GM19463 (cell line): ENCODE measurements around the gene GABRG3.

Experiments
- ATAC-seq: cut with Tn5 transposase; IDR thresholded peaks from one replicate; pipeline ENCODE4 v1.9.1; 2021; ENCODE audit warnings: mild to moderate bottlenecking, moderate library complexity; ENCODE audit not compliant: unreplicated experiment

The GABRG3 gene

DNA sequence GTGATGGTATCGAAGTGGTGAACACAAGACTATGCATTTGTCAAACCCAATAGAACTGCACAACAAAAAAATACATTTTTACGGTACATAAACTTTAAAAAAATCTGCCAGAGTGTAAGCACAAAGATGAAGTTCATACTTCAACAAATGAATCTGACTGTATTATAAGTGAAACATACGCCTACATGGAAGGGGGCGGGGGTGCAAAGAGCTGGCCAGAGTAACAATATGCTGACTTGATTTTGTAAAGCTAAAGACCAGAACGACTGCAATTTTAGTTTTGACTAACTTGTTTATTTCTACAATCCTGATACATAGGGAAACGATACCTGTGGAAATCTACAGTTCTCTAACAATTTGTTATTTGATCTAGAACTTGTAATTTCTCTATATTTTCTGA is 426.0 kb downstream of the GABRG3 start:
- ATAC-seq: no peak

DNA sequence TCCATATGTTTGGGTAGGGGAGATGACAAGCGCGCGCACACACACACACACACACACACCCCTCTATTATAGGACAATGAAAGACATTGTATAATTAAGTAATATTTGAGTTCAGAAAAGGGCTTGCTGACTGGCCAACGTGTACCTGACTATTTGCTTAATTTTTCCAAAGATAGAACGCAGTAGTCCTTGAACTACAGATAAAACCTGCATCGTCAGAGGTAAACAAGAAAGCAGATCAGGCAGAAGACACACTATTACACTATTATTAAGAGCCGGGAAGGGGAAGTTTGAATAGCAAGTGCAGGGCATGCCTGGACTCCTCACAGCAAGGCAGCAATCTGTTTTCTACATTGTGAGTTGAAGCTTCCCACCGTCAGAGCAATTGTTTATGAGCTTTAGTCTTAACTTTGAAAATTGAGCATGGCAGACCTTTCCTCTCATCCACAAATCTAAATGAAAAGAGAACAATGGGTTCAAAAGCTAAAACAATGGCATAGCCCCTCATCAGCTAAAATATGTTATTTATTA is 427.7 kb downstream of the GABRG3 start:
- no peak for ATAC-seq

DNA sequence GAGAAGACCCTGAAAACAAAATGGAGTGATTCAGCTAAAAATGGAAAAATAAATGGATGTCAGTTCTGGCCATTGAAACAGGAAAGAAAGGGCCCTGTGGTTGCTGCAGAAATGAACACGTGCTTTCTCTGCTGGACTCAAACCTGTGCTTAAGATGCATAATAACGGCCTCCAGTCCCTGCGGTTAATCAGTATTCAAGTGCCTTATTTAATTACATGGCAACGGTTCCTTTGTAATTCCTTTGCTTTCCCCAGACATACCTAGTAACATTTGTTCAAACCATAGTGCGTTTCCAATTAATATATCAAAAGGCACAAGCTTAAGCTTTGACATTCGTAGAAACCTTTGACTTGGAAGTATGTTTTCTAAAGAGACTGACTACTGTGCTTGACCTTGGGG is 428.3 kb downstream of the GABRG3 start:
- ATAC-seq: no peak

DNA sequence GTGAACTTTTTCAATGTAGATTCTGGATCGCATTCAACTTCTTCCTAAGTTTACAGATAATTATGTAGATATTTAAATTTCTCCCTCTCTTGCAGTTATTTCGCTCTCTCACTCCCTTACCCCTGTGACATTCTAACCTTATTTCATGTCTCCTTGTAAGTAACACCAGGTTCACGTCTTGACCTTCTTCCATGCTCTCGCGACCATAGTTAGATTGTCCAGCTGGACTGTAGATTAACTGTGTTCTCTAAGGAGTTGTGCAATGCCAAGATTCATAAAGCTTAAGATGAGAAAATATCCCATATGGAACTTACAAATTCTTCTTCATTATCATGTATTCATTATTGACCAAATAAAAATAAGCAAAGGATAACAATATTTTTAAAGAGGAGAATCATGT is 430.5 kb downstream of the GABRG3 start:
- no peak for ATAC-seq

DNA sequence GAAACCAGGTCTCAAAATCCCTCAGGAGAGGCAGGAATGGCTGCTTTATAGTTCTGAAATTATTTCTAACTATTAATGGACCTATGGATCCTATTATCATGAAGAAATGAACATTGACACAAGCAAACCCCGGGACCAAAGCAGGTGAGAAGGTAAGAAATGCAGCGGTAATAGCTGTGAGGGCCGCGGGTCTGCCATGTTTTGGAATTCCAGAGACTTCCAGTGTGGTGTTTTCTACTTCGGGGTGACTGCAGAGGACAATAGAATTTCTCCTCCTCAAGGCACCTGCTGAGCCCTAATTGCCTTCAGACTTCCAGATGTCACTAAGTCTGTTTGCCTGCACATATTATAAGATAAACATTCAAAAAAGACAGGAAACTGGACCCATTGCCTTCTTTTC is 437.4 kb downstream of the GABRG3 start:
- no peak for ATAC-seq

DNA sequence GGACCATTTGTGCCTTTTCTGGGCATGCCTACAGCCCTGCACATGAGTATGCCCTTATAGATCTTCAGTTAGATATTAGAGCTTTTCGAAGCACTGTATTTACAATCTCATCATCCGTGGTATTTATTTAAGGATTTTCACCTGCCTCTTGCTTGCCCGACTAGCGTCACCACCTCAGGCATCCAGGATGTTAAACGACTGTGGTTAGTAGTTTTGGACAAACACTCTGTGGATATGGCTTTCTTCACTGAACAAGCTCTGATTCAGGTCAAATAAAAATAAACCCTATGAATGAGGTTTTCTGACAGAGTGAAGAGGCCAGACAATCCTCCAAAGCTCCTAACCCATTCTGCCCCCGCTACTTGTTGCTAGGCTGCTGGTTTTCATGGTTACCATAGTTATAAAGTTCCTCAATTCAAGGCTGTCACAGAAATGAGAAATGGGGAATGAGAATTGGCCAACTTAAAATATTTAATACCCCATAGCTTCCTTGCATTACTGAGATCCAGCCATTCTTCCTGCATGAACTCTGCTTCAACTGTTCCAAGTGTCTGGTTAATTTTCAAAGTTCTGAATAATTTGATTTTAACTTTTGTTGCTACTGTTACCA is 440.1 kb downstream of the GABRG3 start:
- ATAC-seq: no peak

DNA sequence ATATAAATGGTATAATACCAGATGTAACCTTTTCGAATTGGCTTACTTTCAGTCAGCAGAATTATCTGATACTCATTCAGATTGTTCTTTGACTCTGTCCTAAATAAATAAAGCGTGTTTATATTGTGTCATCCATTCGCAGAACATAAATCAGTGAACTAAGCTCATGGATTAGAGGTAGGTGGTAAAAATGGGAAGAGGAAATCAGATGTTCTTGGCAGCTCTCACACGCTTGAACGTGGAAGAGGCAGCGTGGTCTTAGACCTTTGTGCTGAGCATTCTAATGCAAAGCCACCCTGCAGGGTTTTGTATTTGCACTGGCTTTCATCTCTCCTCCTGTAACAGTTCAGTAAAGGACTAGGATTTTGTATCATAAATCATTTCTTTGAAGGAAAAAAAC is 441.4 kb downstream of the GABRG3 start:
- no peak for ATAC-seq

DNA sequence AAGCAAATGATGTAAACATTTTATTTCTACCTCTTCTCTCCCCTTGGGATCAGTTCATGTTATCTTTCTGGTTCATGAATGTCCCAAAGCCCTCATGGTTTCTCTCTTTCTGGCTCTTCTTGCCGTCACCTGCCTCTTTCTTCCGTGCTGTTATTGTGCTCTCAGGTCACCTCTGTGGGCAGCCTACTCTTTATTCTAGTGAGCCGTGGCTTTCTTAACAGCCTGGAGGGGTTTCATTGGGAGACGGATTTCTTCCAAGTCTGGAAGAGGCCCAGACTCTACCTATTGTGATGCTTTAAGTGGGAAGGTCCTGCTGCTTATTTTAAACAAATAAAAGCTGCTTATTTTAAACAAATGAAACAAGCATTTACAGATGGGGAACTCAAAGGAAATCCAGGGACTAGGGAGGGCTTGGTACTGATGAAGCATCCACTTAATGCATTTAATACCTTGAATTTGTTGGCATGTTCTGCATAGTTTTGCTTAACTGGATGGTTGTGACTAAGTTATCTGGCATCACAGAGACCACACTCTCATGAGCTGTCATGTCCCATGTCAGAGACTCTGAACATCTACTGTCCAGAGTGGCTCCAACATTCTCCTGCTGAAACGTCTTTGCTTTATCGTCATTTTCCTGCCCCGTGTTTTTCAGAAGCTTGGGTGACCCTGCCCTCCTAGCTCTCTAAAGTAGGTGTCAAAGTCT is 443.3 kb downstream of the GABRG3 start:
- ATAC-seq: no peak

DNA sequence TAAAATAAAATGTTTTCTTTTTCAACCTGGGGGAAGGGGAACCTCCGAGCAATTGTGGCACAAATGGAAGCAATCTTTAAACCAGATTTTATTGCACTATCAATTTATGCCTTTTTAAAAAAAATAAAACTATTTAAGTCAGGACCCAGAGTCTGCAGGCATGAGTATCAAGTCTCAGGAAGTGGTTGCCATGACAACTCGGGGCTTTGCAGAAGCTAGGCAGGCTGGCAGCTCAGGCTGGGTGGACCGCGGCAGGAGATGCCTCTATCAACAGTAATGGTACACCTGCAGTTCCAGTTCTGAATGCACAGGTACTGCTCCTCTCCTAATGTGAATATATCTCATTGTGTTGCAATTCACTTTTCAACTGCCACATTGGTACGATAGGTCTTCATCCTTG is 447.7 kb downstream of the GABRG3 start:
- ATAC-seq: no peak

DNA sequence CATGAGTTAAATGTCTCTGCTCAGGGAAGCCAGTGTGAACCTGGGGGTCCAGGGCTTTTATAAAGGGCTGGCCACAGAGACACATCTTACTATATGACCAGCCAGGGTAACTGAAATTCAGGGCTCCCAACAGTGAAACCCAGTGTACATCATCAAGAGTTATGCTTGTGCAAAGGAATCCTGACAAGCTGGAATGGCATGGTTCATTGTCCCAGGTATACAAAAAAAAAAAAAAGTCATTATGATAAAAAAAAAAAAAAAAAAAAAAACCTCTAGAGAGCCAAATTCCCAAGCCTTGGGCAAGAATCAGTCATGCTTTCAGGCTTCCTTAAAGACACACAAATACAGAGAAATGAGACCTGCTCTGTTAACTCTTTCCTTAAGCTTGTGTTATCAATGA is 452.0 kb downstream of the GABRG3 start:
- ATAC-seq: no peak

DNA sequence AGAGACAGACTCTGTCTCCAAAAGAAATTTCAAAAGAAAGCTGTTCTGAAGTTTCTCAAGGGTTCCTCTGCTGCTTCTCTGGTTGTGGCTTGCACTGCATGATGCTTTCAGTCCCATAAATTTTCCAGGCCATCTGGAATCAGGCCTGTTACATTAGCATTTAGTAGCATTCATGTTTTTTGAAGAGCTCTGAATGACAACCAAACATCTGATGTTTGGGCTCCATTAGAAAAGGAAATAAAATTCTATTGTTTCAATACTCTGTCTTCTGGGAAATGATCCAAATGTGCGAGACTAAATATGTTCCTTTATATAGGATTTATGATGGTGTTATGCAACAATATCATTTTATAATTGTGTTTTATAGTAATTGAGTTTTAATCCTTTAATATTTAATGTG is 455.8 kb downstream of the GABRG3 start:
- no peak for ATAC-seq

DNA sequence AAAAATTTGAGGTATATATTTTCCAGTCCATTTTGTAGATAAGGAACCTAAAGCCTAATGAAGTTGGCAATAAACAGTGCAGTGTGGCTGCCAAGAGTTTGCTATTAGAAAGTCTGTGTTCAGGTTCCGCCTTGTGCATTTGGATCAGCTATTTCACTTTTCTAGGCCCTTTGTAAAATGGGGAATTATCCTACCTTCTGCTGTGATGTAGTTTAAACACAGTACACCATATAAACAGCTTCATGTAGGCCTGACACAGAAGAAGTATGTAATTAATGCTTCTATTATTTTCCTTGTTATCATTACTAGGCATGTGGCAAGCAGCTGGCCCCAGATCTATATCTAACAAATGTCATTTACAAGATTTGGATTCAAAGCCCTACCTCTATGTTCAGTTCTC is 456.3 kb downstream of the GABRG3 start:
- ATAC-seq: no peak

DNA sequence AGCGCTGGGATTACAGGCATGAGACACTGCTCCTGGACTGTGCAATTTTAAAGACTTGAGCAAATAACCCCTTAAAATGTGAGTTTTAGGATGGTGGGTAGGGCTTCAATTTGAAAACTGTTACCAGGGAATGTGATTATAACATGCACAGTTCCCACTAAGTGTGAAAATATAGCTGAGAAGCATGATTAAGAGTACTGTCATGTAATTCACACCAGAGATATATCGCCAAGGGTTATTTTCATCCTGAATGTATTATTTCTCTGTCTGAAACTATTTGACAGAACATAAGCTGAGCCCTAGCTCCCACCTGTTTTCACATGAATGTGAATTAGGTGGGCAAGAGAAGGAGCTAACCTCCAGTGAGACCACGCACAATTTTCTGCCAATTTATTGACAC is 457.2 kb downstream of the GABRG3 start:
- ATAC-seq: no peak

DNA sequence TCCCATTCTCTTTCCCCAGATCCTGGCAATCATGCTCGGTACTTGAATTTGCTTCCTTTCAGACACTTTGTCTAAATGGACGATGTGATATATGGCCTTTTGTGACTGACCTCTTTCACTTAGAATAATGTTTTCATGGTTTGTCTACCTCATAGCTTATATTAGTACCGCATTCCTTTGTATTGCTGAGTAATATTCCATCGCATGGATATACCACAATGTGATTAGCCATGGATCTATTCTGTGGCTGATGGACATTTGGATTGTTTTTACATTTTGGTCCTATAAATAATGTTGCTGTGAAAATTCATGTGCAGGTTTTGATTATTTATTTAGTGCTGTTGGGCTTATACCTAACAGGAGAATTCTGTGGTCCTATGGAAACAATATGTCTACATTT is 458.6 kb downstream of the GABRG3 start:
- ATAC-seq: no peak

DNA sequence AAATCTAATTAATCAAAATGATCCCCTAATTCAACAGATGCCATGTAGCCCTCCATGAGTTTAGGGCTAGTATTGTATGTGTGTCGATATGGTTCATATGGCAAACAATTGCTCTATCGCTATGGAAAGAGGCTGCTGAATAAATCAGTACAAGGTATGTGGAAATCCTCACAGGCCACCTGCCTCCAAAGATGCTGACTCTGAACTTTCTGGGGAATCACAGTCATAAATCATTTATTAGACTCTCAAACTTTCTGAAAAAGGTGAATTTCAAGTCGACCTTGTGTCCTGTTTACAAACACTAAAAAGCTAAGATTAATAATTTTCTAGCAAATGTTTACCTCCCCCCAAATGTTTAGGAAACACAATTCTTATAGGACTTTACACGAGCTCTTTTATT is 462.6 kb downstream of the GABRG3 start:
- no peak for ATAC-seq

DNA sequence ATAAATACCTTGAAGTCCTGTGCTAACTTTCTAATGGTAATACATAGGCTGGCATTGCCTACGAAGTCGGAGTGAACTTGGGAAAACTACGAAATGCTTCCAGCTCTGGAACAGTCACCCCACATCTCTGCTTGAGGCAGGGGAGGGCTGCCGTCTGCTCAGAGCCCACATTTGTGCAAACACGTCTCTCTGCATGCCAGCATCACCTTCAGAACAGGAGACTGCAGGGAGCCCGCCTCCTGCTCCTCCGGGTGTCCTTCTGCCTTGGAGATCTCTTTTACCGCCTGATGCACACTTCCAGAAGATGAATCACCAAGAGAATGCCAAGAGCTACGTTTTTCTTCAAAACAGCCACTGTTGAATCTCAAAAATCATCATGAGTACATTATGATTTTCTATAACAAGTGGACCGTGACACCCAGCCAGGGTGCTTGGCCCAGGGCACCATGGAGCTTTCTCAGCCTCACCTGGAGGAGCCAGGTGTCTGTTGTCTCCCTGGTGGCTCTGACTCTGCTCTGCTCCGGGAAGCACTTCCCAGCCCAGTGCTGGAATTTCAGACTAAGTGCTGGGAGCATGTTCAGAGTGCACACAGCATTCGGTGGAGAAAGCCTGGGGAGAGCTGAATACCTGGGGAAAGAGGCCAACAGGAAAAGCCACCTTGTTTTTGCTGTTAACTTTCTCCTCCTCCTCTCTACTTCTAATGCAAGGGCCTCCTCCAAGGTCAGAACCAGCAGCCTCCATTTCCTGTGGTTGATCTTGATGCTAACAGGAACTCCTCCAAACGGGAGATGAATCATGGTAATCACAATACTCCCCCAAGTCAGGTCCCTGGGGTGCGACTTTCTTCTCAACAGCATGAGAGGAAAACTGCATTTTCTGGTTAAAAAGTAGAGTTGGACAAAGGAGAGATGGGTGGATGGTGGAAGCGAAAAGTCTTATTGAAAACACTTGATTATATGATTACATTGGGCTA is 467.7 kb downstream of the GABRG3 start:
- ATAC-seq: no peak

DNA sequence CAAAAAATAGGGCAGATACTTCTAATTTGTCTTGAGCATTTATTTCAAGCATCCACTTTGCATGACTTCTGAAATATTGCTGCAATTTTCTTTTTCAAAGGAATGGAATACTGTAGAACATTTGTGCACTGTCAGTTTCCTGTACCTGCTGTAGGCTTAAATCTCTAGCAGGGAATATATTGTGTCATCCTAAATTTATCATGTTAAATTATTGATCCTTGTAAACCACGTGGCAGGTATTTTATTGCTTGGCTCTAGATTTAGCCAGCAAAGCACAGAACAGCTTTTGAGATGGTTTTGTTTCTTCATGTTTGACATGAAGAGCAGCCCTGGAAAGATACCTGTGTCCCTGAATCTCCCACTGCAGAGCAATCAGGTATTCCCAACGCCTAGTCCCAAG is 470.1 kb downstream of the GABRG3 start:
- no peak for ATAC-seq

DNA sequence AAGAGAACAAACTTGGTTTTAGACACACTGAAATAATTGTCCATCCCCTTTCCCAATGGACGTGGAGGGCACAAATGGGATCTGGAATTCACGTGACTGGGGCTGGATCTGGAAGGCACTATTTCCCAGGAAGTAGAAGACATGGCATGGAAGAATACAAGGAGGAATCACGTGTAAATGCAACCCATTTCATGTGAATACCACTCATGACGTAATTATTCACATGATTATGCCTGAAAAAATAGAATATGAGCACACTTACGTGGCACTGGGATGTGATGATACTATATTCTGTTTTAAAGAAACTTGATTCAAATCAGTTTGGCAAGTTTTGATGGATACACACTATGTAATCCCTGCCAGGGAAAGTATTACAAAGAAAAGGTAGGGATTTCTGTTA is 477.3 kb downstream of the GABRG3 start:
- no peak for ATAC-seq

DNA sequence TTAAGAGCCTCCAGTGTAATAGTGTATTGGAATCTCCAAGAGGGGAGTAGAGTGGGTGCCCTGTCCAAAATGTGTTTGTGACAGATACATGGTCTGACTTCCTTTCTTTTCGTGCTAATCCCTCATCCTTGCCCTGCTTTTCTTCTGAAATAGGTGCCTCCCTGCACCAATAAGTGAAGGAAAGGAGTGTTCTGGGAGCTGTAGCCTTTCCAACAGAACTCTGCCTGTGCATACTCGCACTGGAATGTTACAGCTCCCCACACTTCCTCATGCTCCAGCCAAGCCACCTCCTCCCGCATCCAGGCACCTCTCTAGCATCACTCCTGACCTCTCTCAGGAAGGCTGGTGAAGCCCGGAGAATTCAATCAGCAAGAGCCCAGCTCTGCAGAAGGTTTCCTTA is 478.0 kb downstream of the GABRG3 start:
- no peak for ATAC-seq

DNA sequence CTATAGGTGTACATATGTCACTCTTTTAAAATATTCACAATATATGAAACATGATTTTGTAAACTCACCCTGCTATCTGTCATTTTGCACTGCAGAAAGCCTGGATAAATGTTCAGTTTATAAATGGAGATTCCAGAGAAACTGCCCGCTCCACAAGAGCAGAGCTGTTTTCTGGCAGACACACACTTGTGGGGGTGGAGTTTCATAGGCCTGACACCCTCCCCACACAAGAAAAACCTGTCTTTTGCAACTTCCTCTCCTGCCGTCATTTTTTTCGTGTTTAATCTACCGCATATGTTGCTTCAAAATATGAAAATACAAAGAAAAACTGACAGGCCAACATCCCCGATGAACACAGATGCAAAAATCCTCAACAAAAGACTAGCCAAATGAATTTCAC is 479.0 kb downstream of the GABRG3 start:
- ATAC-seq: no peak

DNA sequence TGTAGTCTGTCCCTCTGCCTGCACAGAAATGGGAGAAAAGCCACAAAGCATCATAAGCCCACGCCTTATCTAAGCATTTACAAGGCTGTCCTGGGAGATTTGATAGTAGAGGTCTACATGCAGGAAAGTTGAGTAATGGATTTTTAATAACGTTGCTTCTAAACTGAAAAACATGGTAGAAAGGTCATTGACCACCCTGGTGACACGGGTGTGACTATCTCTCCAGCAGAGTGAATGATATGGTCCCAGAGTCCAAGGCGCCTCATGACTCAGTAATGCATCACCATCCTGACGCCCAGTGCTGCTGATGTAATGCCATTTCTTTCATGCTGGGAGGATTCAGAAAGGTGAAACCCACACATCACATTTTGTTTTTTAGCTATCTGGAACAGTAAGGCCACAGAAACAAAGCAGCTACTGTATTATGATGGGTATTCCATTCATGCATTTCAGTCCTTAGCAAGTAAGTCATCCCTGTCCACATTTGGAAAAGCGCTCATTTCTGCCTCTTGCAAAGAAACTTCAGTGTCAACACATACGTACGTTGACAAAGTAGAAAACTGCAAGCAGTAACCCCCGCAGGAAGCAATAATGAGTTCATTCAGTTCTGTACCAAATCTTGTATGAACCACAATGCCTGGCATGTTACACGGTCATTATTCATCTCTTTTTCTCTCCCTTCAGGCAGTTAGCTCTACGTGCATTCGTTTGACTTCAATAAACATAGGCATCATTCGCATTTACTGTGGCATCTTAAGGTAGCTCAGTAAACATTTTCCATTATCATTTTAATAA is 483.5 kb downstream of the GABRG3 start:
- ATAC-seq: no peak
